Activated T-helper 9 cell treated with anti-CD3 and anti-CD28 coated beads, Interleukin-2, amount 50 U/mL, for 16 hours (primary cell): ENCODE data around the gene GNAZ.
"Not testable (repeated sequence)": the region's sequence is repeated elsewhere in the genome, so short reads cannot be mapped to it uniquely, and the experiment has no call there.

Experiments used
- DNase-seq: peaks from one replicate; pipeline ENCODE4 v3.0.0-alpha.2; 2020; ENCODE audit warnings: low read depth

GNAZ gene

DNA sequence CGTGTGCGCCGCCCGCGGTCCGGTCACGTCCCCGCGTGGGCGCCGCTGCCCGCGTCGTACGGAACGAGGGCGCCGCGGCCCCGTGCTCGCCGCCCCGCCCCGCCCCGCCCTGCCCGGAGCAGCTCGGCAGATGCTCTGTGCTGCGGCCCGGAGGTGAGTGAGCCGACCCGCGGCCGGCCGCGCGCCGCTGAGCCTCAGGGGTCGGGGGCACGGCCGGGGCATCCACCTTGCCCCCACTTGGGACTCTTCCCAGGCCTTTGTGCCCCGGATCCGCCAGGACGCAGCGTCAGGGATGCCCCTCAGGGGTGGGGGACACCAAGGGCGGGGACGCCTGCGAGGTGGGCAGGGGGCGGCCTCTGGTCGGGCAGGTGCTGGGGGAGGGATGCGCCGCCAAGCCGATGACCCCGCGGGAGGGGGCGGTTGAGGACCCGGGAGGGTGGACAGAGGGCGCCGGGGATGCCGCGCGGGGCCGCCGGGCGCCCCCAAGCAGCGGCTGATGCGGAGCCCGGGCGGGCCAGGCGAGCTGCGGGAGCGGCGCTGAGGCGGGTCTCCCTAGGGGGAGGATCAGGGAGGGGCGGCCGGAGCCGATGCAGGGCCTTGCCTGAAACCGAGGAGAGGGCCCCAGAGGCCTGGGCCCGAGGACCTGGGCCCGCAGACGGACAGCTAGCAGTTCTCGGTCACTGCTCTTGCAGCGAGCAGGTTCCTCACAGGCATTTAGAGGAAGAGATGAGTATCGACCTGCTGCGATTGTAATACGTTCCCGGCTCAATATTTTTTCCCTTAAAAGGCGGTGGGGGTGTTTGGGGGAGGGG lies at the start of gene GNAZ:
GNAZ (plus strand) TSS at position 102 of the 812 bp plus-strand sequence. CDS start 25,177 bp downstream, outside the sequence.
- DNase-seq = peak; percentile 13

DNA sequence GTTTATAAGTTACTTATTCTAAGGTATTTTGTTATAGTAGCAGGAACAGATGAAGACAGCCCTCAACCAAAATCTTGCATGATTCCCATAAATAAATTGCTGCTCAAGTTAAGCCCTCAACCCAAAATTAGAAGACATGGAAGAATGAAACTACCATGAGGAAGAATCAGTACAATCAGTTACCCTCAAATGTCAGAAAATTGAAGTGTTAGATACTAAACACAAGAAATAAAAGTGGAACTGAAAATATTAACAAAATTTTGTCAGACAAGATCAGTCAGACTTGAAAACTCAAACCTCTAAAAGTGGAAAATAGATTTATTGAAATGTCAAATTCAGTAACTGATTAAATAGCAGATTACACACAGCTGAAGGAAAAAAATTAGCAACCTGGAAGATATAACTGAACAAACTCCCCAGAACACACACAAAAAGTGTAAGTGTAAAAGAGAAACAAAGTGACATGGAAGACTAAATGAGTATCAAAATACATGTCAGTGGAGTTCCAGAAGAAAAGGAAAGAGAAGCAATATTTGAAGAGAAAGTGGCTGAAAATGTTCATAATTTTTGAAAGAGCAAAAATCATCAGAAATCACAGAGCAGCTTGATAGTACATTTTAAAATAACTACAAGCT lies 49.5 kb upstream of the GNAZ start:
- no peak for DNase-seq

- DNase-seq = not testable (repeated sequence)
Observed at GRCh38 chr22:23021660-23022353, 48.5 kb upstream of the GNAZ start.

DNA sequence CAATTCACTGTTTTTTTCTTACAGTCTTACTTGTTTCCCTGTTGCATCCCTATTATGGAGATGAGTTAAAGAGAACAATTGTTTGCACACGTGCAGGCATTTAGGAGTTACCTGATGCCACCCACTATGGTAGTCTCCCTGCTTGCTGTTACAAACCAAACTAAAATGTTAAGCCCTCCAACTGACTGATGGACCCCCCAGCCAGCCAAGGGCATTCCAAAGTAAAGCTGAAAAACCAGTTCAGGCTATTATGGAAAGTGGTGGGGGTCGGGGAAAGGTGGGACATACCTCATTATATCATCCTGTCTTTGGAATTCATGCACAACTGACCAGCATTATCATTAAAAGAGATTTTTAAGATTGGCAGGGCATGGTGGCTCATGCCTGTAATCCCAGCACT lies 47.0 kb upstream of the GNAZ start:
- DNase-seq = no peak

DNA sequence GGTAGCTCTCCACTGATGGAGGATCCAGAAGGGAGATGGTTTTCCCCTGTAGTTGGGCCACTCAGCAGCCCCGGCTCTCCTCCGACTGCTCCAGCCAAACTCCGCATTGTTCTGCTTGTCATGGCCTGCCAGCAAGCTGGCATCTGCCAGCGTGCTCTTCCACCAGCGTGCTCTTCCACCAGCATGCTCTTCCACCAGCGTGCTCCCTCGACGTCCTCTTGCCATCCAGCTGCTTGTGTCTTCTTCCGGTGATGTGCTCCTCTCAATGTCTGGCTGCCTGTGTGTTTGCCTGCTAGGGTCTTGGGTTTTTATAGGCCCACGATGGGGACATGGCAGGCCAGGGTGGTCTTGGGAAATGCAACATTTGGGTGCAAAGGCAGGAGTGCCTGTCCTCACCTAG lies 43.5 kb upstream of the GNAZ start:
- no peak for DNase-seq

- DNase-seq = not testable (repeated sequence)
Observed at GRCh38 chr22:23027849-23028248, 42.5 kb upstream of the GNAZ start.

- DNase-seq = no peak
Observed at GRCh38 chr22:23029521-23030228, 40.6 kb upstream of the GNAZ start.

DNA sequence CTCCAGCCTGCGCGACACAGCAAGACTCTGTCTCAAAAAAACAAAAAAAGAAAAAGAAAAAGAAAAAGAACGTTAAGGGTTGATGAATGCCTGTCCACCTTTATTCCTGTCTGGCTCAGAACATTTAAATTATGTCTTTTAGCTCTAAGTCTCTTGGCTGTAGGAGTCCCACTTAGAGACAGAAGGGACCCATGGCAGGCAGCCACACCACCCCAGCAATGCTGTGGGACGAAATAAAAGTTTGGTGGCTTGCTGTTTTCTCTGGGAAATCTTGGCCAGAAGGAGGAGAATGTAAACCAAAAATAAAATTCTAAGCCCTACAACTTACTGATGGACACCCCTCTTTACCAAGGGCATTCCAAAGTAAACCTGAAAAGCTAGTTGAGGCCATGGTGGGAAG lies 38.9 kb upstream of the GNAZ start:
- no peak for DNase-seq

- DNase-seq = no peak
Observed at GRCh38 chr22:23031786-23032185, 38.5 kb upstream of the GNAZ start.

DNA sequence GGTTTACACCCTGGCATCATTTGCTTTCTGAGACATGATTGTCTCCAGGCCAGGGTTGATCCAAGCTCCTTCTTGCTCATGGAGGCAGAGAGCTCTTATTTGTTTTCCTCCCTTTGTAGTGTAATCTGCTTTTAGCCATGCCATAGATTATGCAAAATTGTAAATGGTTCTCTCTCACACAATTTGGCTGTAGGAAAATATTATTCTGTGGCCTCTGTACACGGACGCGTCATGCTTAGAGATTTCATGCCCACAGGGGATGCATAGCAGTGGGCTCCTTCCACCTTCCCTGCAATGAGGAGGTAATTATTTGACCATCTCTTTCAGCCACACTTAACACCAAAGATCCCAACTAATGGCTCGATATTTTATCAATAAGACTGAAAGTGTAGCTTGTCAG lies 37.7 kb upstream of the GNAZ start:
- DNase-seq = no peak

DNA sequence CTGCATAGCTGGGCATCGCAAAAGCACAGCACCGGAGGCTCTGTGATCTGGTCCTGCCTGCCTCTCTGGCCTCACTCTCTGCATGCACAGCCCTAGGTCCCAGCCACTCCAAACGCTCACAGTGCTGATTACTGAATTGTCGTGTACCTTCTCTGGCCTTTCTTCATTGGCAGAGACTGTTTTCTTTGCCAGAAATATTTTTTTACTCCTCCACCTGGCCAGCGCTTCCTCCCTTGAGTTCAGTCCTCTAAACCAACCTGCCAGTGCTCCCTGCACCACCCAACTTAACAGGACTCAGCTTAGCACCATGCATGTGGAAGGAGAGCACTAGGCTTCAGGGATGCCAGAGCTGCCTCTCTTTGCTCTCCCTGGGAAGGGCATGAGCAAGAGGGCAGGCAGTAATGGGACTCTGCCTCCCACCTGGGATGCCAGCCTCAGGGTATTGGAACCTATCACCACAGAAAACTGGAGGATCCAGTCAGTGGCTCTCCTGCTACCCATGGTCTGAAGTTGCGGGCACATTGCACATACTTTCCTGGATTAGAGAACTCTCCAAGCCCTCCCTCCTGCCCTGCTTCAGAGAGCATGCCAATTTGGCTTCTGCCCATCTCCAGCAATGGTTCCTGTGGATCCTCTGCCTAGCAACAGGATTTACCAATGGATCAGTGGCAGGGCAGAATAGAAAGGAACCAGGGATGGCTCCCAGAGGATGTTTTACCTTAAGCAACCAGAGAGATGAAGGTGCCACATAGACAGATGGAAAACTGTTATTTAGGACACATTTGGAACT lies 37.0 kb upstream of the GNAZ start:
- DNase-seq = no peak

GRCh38 chr22:23034621-23035556 lies 35.4 kb upstream of the GNAZ start:
- no peak for DNase-seq

- no peak for DNase-seq
Observed at GRCh38 chr22:23035557-23036277, 34.6 kb upstream of the GNAZ start.

DNA sequence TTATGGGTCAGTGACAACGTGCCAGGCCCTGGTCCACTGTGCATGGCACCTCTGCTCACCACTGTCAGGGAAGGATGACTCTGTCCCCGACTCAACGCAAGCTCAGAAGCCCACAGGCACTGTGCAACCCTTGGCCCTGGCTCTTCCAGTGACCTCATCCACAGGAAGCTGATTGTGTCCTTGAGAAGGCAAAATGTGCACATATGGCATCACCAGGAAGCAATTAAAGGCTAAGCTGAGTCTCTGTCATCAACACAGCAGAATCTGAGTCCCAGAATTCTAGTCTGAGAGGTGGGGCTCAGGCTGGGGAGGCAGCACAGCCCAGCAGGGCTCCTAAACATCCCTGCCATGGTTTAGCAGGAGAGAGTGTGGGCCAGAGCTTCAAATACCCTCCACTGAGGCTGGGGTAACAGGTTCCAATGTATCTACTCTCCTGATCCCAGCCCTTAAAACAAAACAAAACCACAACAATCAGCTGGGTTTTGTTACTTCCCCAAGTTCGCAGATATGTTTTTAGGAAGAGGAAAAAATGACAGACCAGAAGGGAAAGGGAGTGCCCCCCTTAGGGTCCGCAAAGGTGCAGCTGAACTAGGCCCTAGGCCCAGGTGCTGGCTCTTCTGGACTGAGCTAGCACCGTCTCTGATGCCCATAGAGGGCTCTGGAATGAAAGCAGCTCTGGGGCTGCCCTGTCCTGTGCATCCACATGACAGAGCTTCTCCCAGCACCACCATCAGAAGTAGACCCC lies 33.5 kb upstream of the GNAZ start:
- DNase-seq = no peak

GRCh38 chr22:23037429-23038333 lies 32.6 kb upstream of the GNAZ start:
- no peak for DNase-seq

GRCh38 chr22:23038334-23038642 lies 32.0 kb upstream of the GNAZ start:
- DNase-seq = no peak

DNA sequence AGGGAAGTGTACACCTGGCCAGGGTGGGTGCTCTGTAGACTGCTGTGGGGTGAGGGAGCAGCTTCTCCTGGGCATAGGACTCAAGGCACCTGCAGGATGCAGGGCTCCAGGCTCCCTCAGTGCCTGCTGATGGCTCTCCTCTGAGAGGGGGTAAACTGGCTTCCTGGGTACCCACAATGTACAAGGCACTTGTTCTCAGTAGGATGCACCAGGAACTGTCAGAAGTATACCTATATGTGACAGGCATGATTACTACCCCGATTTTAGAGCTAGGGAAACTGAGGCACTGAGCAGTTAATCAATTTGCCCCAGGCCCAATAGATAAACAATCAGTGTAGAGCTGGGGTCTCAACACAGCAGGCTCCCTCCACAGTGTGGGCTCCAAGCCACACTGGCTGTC lies 31.4 kb upstream of the GNAZ start:
- DNase-seq = no peak

DNA sequence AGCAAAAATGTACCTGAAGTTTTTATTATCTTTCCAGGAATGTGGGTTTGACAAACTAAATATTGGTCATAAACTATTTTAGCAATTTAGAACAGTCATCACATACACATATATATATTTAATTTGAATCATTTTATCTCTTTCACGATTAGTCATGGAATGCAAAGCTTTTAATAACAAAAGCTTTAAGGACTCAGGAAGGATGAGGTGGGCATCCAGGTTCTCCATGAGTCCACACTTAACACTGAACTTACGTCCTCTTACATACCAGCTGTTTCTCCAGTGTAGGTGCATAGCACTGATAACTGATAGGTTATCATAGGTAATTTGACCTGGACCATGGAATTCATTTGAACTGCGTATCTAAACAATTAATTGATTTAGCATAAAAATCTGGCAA lies 28.1 kb upstream of the GNAZ start:
- no peak for DNase-seq
